ENCODE measurements around the gene FAM228A.
"Not testable (repeated sequence)": the region's sequence is repeated elsewhere in the genome, so short reads cannot be mapped to it uniquely, and the experiment has no call there.

The FAM228A gene

DNA sequence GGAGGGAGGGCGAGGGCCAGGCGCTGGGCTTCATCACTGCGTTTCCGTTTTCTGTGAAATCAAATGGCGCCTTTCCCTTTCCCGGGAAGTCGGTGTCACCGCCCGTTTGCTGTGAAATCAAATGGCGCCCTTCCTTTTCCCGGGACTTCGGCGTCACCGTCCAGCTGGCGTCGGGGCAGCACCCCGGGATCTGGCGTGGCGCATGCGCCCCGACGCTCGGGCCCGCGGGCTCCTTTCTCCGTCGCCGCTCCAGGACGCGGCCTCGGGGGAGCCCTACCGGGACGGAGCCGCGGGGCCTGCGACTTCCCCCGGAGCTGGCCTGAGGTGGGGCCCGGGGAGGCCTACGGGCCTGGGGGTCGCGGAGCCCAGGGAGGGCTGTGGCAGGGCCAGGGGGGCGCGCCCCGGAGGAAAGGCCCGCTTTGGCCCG, at the start of gene FAM228A:
TSS of gene FAM228A (plus strand) at position 203 of the 427 bp plus-strand sequence. CDS start 428 bp downstream, outside the sequence.
- no peak for DNase-seq (ENCODE audit: low read depth in 2 of 2)

DNA sequence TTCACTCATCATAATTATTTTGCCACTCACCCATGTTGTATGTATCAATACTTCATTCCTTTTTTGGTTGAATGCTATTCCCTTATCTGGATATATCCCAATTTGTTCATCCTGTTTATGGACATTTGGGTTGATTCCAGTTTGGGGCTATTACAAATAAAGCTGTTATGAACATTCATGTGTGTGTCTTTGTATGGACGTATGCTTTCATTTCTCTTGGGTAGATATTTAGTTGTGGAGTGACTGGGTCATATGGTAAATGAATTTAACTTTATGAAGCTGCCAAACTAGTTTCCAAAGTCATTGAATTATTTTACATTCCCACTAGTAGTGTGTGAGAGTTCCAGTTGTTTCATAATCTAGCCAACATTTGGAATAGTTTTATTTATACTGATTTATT, 48.9 kb upstream of the FAM228A start:
- no peak for DNase-seq (ENCODE audit: low read depth in 2 of 2)

- no peak for DNase-seq (ENCODE audit: low read depth in 2 of 2)
These were observed 42.3 kb upstream of the FAM228A start for GRCh38 chr2:24132543-24132942.

DNA sequence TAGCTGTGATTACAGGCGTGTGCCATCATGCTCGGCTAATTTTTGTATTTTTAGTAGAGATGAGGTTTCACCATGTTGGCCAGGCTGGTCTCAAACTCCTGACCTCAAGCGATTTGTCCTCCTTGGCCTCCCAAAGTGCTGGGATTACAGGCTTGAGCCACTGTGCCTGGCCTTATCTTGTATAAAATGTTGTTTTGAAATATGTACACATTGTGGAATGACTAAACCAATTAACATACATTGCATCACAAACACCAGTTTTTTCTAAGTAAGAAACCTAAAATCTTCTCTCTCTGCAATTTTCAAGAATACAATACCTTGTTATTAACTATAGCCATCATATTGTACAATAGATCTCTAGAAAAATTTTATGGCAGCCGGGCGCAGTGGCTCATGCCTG, 34.5 kb upstream of the FAM228A start:
- DNase-seq (ENCODE audit: low read depth in 2 of 2) = not testable (repeated sequence)

- no peak for DNase-seq (ENCODE audit: low read depth in 2 of 2)
These were observed 27.5 kb upstream of the FAM228A start for GRCh38 chr2:24147364-24147763.

GRCh38 chr2:24152413-24153197, 22.2 kb upstream of the FAM228A start:
- no peak for DNase-seq (ENCODE audit: low read depth in 2 of 2)

- no peak for DNase-seq (ENCODE audit: low read depth in 2 of 2)
These were observed 21.4 kb upstream of the FAM228A start for GRCh38 chr2:24153478-24153877.

DNA sequence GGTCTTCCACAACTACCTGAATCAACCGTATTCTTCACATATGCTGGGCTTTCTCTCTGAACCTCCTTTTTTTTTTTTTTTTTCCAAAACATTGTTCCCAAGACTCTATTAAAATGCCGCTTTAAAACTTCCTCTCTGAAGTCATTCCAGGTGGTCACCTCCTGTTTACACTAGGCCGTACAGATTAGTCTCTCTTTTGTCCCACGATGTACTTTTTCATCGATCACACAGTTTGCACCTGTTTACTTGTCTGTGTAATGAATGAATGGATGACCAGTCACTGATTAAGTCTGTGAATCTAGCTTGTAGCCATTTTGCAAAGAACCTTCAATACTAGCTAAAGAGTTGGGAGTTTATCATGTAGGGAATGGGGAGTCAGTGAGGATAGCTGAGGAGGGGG, 16.7 kb upstream of the FAM228A start:
- DNase-seq (ENCODE audit: low read depth in 2 of 2) = no peak

- no peak for DNase-seq (ENCODE audit: low read depth in 2 of 2)
These were observed 15.1 kb upstream of the FAM228A start for GRCh38 chr2:24159708-24160107.

DNA sequence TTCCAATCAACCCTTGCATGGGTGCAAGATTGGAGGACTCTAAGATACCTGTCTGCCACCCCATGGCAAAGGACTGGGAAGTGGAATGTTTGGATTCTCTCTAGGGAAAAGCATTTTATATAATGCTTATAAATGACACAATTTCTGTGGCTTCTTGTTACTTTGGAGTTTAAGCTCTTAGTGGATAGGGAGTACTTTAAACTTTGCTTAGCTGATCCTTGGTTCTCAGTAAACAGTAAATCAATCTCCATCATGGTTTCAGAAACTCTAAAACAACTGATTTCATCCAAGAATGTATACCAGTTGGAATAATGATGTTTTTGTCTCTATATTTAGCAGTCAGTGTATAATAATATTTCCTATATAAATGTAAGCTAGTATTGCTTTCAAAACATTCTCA, 14.1 kb upstream of the FAM228A start:
- no peak for DNase-seq (ENCODE audit: low read depth in 2 of 2)

- DNase-seq (ENCODE audit: low read depth in 2 of 2) = no peak
These were observed 12.4 kb upstream of the FAM228A start for GRCh38 chr2:24162494-24162893.

DNA sequence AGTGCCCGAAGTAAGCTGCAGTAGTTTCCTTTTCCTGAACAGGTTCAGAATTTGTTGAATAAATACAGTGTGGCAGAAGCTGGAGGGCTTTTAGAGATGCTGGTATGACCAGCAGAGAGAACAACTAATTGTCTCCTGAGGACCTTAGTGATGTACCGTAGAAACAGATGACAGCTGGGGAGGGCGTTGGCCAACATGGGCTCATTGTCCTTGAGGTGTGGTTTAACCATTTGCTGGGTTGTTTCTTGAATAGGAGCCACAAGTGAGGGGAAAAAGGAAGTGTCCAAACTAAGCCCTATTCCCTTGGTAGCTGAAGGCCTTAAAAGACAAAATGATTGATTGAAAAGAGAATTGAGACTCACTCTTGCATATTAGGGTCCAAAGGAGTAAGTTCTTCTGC, 11.7 kb upstream of the FAM228A start:
- DNase-seq (ENCODE audit: low read depth in 2 of 2) = no peak

- no peak for DNase-seq (ENCODE audit: low read depth in 2 of 2)
These were observed 11.3 kb upstream of the FAM228A start for GRCh38 chr2:24163601-24164000.

- peak in 1 of 2 donors; percentile 5 for DNase-seq (ENCODE audit: low read depth in 2 of 2)
These were observed 10.4 kb upstream of the FAM228A start for GRCh38 chr2:24164416-24164973.

DNA sequence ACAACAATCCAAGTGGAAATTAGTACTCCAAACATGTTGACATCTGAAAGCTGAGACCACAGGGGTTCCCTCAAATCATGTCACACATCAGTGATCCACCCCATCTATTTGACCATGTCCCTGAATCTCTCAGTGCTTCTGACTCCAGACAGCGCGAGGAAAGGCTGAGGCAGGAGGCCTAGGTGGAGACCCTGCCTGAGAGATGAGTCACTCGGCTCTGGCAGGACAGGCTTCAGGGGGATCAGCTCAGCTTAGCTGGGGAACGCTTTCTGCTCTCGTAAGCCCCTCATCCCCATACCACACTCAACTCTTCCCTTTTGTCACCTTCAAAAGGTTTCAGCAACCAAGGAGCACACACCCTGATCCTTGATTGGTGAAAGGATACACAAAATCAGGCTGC, 5.8 kb upstream of the FAM228A start:
- no peak for DNase-seq (ENCODE audit: low read depth in 2 of 2)

- DNase-seq (ENCODE audit: low read depth in 2 of 2) = no peak
These were observed 856 bp downstream of the FAM228A start for GRCh38 chr2:24175631-24176187.

DNA sequence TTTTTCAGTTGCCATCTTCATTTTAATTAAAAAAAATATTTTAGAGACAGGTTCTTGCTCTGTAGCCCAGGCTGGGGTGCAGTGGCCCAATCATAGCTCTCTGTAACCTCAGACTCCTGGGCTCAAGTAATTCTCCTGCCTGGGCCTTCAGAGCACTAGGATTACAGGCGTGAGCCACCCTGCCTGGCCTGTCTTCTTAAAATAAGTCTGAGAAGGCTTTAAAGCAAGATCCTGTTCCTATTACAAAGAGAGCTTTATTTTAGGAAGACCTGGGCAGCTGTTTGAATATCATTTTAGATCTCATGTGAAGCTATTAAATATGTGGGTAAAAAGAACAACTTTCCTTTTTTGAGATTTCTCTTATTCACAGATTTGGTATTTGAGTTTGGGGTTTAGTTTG, 1.5 kb downstream of the FAM228A start:
- DNase-seq (ENCODE audit: low read depth in 2 of 2) = no peak

DNA sequence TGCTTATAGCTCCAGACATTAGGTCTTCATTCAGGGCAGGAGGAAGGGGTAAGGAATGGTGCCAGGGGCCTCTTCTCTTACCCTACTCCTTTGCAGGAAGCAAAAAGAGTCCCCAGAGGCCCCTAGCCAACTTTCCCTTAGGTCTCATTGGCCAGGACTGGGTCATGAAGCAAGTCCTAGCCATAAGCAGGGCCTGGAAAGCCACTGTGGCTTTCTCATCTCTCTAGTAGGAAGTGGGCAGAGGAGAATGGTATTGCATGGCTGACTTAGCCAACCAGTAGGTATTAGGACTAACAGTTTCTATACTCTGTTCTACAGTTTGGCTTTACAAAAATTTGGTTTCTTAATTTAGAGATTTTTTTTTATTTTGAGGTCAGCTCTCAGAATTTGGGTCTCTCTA, 4.8 kb downstream of the FAM228A start:
- no peak for DNase-seq (ENCODE audit: low read depth in 2 of 2)

DNA sequence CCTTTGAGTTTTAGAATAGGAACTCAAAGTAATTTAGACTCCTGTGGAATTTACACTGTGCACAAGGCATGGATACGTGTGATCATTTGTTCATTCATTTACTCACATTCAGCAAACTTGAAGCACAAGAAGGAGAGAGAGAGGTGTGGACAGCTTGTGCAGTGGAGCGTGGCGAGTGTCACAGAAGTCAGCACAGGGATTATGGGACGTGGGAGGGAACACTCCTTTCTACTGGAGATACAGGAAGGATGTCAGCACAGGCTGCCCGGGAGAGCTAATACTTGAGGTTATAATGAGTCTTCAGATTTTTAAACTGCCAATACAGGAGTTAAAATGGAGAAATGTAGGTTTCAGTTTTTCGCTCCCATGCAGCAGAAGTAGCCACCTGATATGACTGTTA, 7.0 kb downstream of the FAM228A start:
- no peak for DNase-seq (ENCODE audit: low read depth in 2 of 2)

DNA sequence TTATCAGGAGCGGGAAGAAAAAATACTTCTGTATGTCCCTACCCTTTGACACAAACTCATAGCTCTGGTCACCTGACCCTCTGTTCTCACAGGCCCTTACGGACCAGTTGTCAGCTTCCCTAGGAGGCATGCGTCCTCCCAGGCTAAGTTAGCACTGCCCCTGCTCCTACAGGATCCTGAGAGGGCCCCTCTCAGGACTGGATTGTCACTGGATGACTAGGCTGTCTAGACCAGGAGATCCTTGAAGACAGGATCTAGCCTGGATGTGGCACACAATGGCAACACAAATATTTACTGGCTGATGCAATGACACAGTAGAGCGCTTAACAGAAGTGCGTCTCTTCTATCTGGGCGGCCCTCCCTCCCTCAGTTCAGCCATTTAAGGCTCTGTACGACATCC, 7.7 kb downstream of the FAM228A start:
- no peak for DNase-seq (ENCODE audit: low read depth in 2 of 2)

DNA sequence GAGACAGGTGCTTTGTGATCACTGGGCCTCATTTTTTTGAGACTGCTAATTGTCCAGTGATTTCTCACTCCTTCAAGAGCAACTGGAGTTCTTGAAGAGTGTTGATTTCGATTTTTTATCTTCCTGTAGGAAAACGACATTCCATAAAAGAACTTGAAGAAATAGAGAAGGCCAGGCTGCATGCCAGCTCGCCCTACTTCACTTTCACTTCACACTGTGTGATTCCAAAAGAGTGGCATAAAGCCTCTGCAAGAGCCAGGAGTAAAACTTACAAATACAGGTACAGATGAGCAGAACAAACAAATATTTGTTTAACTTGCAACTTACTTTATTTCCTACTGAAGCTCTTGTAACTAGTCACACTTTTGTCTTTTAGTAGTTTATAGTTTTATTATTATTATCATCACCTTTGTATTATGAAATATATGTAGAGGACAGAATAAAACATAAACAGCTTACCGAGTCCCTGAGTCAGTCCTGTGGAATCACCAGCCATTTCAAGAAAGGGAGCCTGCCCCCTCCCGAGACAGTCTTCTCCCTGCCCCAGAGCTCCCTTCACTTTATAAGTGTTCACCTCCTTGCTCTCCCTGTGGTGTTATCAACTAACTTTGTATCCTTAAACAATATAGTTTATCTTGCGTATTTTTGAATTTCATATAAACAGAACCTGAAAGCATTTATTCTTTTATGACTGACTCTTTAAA, 8.7 kb downstream of the FAM228A start:
- DNase-seq (ENCODE audit: low read depth in 2 of 2) = no peak

DNA sequence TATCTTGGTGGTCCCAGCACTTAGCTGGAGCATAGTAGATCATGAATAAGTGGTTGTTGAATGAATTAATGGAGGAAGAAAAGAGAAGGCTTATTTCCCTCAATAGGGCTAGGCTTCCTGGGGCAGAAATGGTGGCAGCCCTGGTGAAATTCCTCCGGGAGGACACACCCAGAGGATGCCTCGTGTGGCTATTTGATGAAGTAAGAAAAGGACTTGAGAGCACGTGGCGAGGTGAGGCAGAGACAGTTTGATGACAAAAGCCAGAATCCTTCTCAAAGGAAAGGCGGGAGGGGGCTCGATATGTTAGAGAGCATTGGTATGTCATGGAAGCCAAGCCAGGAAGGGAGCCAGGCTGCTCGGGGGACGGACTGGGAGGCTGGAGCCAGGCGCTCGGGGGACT, 14.7 kb downstream of the FAM228A start:
- DNase-seq (ENCODE audit: low read depth in 2 of 2) = no peak

DNA sequence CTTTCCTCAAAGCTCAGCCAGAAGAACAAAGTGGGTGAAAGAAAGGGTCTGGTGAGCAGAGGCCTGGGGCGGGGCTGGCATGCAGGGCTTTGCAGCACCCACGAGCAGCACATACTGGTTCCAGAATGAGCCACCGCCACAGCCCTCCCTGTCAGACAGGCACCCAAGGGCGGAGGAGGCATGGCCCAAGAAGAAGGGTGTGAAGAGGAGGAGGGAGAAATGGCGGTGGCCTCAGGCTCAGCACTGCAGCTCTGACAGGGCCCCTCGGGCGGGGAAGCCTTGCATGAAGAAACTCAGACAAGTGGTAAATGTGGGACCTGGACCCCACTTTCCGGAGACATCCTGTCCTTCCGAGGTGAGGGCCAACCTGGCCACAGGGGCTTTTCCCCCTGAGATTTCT, 15.7 kb downstream of the FAM228A start:
- DNase-seq (ENCODE audit: low read depth in 2 of 2) = no peak

Data from stimulated activated CD4-positive, alpha-beta T cell treated with anti-CD3 and anti-CD28 coated beads, Interleukin-1b, Interleukin-23, amount 100 ng/mL, for 1 hour (primary cell).